Large intestine (tissue), 3 donors: Measurements from ENCODE around the gene PTDSS2. TPM values are rescaled to one million over a fixed set of nuclear protein-coding genes. Genes with fewer than 3 reads are reported as not detected.

Experiments used
- DNase-seq, 2 donors: peaks; one replicate each; pipeline versions ENCODE4 v3.0.0 to v3.0.0-alpha.2; 2013
- H3K27ac ChIP-seq: one replicate; pipeline ENCODE4 v1.5.1; 2013; ENCODE audit warnings: low read length
- H3K27me3 ChIP-seq: 2 replicates; pipeline ENCODE4 v1.6.1; 2013; ENCODE audit warnings: low read length; ENCODE audit not compliant: control insufficient read depth, insufficient read depth
- H3K36me3 ChIP-seq: 2 replicates; pipeline ENCODE4 v1.6.1; 2013; ENCODE audit warnings: low read length; ENCODE audit not compliant: control insufficient read depth, insufficient read depth
- H3K4me1 ChIP-seq: one replicate; pipeline ENCODE4 v1.6.1; 2013; ENCODE audit warnings: low read length; ENCODE audit not compliant: control insufficient read depth, insufficient read depth
- H3K4me3 ChIP-seq: one replicate; pipeline ENCODE4 v1.5.1; 2013; ENCODE audit warnings: low read length
- H3K9me3 ChIP-seq: one replicate; pipeline ENCODE4 v1.6.1; 2013; ENCODE audit warnings: mild to moderate bottlenecking, low read depth, low read length, moderate library complexity; ENCODE audit not compliant: control insufficient read depth
- WGBS: methylation state at CpG from one replicate; pipeline ENCODE4 v1.1.5; 2013; ENCODE audit warnings: low lambda C conversion rate; ENCODE audit not compliant: insufficient coverage; 5-methylcytosine and 5-hydroxymethylcytosine counted together
- polyA plus RNA-seq: library from polyadenylated mRNA; unstranded; fragments of 120-200 nt; gene quantifications from one replicate; pipeline ENCODE4 v1.2.1, GENCODE V29; 2013

PTDSS2 gene
- polyA plus RNA-seq, 1 donor = 21.1 TPM

DNA sequence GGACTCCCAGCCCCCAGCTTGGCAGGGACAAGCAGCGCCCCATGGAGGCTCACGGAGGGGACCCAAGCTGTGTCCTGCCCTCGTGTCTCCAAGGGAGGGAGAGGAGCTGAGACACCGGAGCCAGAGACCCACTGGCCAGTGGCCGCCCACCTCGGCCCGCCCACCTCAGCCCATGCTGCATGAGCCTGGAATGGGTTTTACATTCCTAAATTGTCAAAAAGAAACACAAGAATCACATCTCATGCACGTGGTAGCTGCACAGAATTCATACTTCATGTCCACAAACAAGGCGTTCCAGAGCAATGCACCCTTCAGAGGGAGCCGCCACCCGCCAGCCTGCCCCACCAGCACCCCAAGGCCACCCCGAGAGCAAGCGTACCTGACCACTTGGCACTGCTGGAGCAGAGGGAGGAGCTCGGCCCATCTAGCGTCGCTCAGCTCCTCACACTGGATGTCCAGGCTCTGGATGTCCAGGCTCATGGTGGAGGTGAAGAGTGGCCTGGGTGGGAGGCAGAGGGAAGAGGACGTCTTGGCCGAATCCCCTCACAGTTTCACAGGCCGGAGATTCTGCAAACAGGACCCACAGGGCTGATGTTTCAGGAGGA, 51.7 kb downstream of the PTDSS2 start:
- no peaks in the 10 kb centered on the region for H3K27me3 ChIP-seq
- peaks cover 55% of the 10 kb centered on the region for H3K36me3 ChIP-seq
- H3K27ac ChIP-seq = no peak overlapping the region
- DNase-seq = no peak
- H3K4me1 ChIP-seq = peaks cover 18% of the 10 kb centered on the region
- H3K4me3 ChIP-seq = no peak overlapping the region
- H3K9me3 ChIP-seq = peaks cover 4% of the 10 kb centered on the region
- no CpG with 5 or more reads among the region's 19 CpGs for WGBS

- peaks cover 5% of the 10 kb centered on the region for H3K9me3 ChIP-seq
- peaks cover 48% of the 10 kb centered on the region for H3K36me3 ChIP-seq
- WGBS = no CpG with 5 or more reads among the region's 10 CpGs
- no peak overlapping the region for H3K27ac ChIP-seq
- peaks cover 18% of the 10 kb centered on the region for H3K4me1 ChIP-seq
- no peaks in the 10 kb centered on the region for H3K27me3 ChIP-seq
- H3K4me3 ChIP-seq = no peak overlapping the region
- DNase-seq = no peak
Measured at GRCh38 chr11:502288-503178, 52.5 kb downstream of the PTDSS2 start.

- Histone ChIP-seq H3K4me3 (no peak overlapping the region), H3K9me3 (peaks cover 3% of the 10 kb centered on the region), H3K27me3 (no peaks in the 10 kb centered on the region), H3K4me1 (peaks cover 20% of the 10 kb centered on the region), H3K36me3 (peaks cover 40% of the 10 kb centered on the region), H3K27ac (no peak overlapping the region)
- no CpG with 5 or more reads among the region's 24 CpGs for WGBS
- DNase-seq = no peak
Measured at GRCh38 chr11:503179-503981, 53.3 kb downstream of the PTDSS2 start.

- Histone ChIP-seq H3K36me3 (peaks cover 34% of the 10 kb centered on the region), H3K27ac (no peak overlapping the region), H3K4me1 (peaks cover 20% of the 10 kb centered on the region), H3K9me3 (peaks cover 3% of the 10 kb centered on the region), H3K4me3 (peak overlapping the region; percentile 47), H3K27me3 (no peaks in the 10 kb centered on the region)
- peak; percentile 28 to 48 for DNase-seq
- 32% methylated on average over 5 of the region's 72 CpGs for WGBS
Measured at GRCh38 chr11:504053-504993, 54.2 kb downstream of the PTDSS2 start.

DNA sequence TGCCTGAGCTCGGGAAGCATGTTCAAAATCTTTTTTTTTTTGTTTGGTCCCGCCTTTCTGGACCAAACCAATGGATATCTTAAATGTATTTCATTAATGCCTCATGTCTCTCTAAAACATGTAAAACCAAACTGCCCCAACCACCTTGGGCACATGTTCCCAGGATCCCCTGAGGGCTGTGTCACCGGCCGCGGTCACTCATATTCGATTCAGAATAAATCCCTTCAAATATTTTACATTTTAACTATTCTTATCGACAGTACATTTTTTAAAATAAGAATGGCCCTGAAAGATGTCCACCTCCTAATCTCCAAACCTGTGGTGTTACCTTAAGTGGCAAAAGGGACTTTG, 54.9 kb downstream of the PTDSS2 start:
- 89% methylated on average over 5 of the region's 7 CpGs for WGBS
- peaks cover 31% of the 10 kb centered on the region for H3K36me3 ChIP-seq
- peaks cover 20% of the 10 kb centered on the region for H3K4me1 ChIP-seq
- peaks cover 3% of the 10 kb centered on the region for H3K9me3 ChIP-seq
- peak overlapping the region; percentile 47 for H3K4me3 ChIP-seq
- H3K27ac ChIP-seq = no peak overlapping the region
- DNase-seq = no peak
- no peaks in the 10 kb centered on the region for H3K27me3 ChIP-seq

DNA sequence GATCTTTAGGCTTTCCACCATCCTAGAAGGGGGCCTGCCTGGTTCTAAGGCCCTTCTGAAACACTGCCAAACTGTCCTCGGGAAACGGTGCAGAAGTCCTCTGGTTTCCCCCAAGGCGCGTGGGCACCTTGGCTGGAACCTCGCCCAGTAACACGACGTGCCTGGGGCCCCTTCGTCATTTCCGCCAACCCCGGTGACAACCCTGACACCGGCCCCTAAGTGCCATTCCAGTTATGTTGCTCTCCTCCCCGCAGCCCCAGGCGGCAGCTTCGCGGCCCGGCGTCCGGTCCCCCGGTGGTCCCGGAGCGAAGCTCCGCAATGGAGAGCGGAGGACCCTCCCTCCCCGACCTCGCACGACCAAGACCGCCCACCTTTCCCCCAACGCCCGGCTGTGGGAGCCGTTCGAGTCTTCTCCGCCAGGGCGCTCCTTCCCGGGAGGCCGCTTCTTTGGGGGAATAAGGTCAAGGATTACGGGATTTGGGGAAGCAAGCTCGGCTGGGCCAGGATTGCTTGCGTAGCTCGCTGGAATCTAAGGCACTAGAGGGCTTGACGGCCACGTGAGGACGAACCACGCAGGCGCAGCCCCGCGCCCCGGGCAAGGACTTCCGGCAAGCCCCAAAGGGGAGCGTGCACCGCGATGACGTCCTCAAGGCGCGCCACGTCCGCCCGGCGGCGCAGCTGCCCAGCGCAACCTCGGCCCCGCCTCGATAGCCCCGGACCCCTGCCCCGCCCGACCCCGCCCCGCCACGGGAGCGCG, 56.3 kb downstream of the PTDSS2 start:
- Histone ChIP-seq H3K27me3 (no peaks in the 10 kb centered on the region), H3K9me3 (peaks cover 3% of the 10 kb centered on the region), H3K4me1 (peaks cover 20% of the 10 kb centered on the region), H3K27ac (peak overlapping the region; percentile 100), H3K4me3 (peak overlapping the region; percentile 87), H3K36me3 (peaks cover 22% of the 10 kb centered on the region)
- DNase-seq = peak; percentile 98 to 99
- no CpG with 5 or more reads among the region's 71 CpGs for WGBS

- WGBS = no CpG with 5 or more reads among the region's 93 CpGs
- Histone ChIP-seq H3K4me1 (peaks cover 20% of the 10 kb centered on the region), H3K4me3 (peak within 1 kb of the TSS; percentile 87), H3K36me3 (peaks cover 18% of the 10 kb centered on the region), H3K27me3 (no peaks in the 10 kb centered on the region), H3K27ac (peak within 1 kb of the TSS; percentile 100), H3K9me3 (peaks cover 3% of the 10 kb centered on the region)
- peak; percentile 92 to 93 for DNase-seq
Measured at GRCh38 chr11:506995-507726, 57.1 kb downstream of the PTDSS2 start, which contains the start of gene RNH1. Gene RNH1, minus strand, starts transcription at chr11:507242. Its CDS starts 5,080 bp downstream, at chr11:502162.

DNA sequence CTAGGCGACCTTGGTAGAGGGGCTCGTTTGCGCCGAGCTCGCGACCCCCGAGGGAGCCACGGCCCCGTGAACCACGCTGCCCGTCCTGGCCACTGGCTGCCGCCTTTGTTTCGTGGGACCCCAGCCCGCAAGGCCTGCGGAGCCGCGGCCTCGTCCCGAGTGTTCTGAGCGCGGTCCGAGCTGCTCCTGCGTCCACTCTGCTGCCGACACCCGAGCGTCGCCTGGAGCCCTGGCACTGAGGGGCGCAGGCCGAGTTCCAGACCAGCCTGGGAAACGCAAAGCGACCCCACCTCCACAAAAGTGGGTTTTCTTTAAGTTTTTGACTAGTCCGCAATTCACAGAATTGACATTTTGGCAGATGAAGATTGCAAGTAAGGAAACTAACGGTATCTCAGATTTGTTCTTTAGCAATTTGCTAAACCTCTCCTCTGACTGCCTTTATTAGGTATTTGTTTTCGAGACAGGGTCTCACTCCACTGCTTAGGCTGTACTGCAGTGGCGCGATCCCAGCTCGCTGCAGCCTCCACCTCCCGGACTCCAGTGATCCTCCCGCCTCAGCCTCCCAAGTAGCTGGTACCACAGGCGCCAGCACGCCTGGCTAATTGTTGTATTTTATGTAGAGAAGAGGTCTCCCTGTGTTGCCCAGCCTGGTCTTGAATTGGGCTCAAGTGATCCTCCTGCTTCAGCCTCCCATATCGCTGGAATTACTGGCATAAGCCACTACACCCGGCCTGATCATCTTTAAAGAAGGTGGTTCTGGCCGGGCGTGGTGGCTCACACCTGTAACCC, 57.8 kb downstream of the PTDSS2 start:
- Histone ChIP-seq H3K27me3 (no peaks in the 10 kb centered on the region), H3K36me3 (peaks cover 14% of the 10 kb centered on the region), H3K9me3 (peaks cover 3% of the 10 kb centered on the region), H3K4me1 (peaks cover 20% of the 10 kb centered on the region), H3K27ac (no peak overlapping the region), H3K4me3 (peak overlapping the region; percentile 51)
- WGBS = 100% methylated on average over 2 of the region's 45 CpGs
- DNase-seq = no peak
